Peyer's patch (tissue), 4 donors: Measurements from ENCODE around the gene PGAP3. TPM values are rescaled to one million over a fixed set of nuclear protein-coding genes. Genes with fewer than 3 reads are reported as not detected.

Experiments used
- DNase-seq, 3 donors: peaks; one replicate each; pipeline ENCODE4 v3.0.0-alpha.2; 2017 to 2019
- H3K27ac ChIP-seq, 4 donors: fragments of 200-600 bp; sonication (generic); one replicate each; pipeline ENCODE4 v1.5.1; 2016 to 2019
- H3K27me3 ChIP-seq, 2 donors: fragments of 200-600 bp; sonication (generic); one replicate each; pipeline ENCODE4 v1.5.1; 2019
- H3K36me3 ChIP-seq, 3 donors: fragments of 200-600 bp; sonication (generic); one replicate each; pipeline ENCODE4 v1.5.1; 2016 to 2019
- H3K4me1 ChIP-seq, 4 donors: fragments of 200-600 bp; sonication (generic); one replicate each; pipeline ENCODE4 v1.5.1; 2016 to 2019
- H3K4me3 ChIP-seq, 4 donors: fragments of 200-600 bp; sonication (generic); 1 replicate in 3 of 4; 2 replicates in 1 of 4; pipeline ENCODE4 v1.5.1; 2016 to 2019; ENCODE audit warnings: mild to moderate bottlenecking in 1 of 4
- H3K9me3 ChIP-seq, 4 donors: fragments of 200-600 bp; sonication (generic); one replicate each; pipeline ENCODE4 v1.5.1; 2016 to 2019; ENCODE audit warnings: mild to moderate bottlenecking in 1 of 4
- POLR2A ChIP-seq, 2 donors: fragments of 450-650 bp; IDR thresholded peaks; one replicate each; pipeline ENCODE4 v1.5.1; 2017; ENCODE audit warnings: antibody characterized with exemption in 2 of 2, mild to moderate bottlenecking in 2 of 2, moderate library complexity in 2 of 2
- total RNA-seq, 4 donors: library from RNA; depleted of rRNA; stranded (reverse); fragments of >200 nt; gene quantifications; one replicate each; pipeline ENCODE4 v1.1.0, GENCODE V29; 2016
- TF ChIP-seq, protein P1 (sequence below), 6 experiments: fragments of 450-650 bp in 4 of 6; fragments of 200-600 bp in 2 of 6; sonication (generic) in 1 of 6; IDR thresholded peaks; one replicate each; pipeline ENCODE4 v1.5.1; 2017 to 2019; ENCODE audit warnings: antibody characterized with exemption in 6 of 6, mild to moderate bottlenecking in 3 of 6, moderate library complexity in 1 of 6

Gene PGAP3
- total RNA-seq, 4 donors from 2014 or later: 15.7 to 72.3 (median 65.1) TPM

GRCh38 chr17:39627047-39627711, 60.7 kb downstream of the PGAP3 start:
- no peak for DNase-seq
- Histone ChIP-seq H3K36me3 (no peaks in the 10 kb centered on the region), H3K27ac (peak overlapping the region; percentile 1 to 97 (median 85)), H3K4me1 (peaks cover 5 to 32% (median 8%) of the 10 kb centered on the region in 4 donors), H3K4me3 (peak overlapping the region; percentile 25 to 70 (median 44)), H3K27me3 (no peaks in the 10 kb centered on the region), H3K9me3 (no peaks in the 10 kb centered on the region)
- TF ChIP-seq, protein P1, sequence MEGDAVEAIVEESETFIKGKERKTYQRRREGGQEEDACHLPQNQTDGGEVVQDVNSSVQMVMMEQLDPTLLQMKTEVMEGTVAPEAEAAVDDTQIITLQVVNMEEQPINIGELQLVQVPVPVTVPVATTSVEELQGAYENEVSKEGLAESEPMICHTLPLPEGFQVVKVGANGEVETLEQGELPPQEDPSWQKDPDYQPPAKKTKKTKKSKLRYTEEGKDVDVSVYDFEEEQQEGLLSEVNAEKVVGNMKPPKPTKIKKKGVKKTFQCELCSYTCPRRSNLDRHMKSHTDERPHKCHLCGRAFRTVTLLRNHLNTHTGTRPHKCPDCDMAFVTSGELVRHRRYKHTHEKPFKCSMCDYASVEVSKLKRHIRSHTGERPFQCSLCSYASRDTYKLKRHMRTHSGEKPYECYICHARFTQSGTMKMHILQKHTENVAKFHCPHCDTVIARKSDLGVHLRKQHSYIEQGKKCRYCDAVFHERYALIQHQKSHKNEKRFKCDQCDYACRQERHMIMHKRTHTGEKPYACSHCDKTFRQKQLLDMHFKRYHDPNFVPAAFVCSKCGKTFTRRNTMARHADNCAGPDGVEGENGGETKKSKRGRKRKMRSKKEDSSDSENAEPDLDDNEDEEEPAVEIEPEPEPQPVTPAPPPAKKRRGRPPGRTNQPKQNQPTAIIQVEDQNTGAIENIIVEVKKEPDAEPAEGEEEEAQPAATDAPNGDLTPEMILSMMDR (IDR thresholded peaks at IDR 0.05): no peak
- TF ChIP-seq POLR2A (IDR thresholded peaks at IDR 0.05): peak; percentile 3

- H3K4me1 ChIP-seq: peaks cover 5 to 28% (median 10%) of the 10 kb centered on the region in 4 donors
- peak in 1 of 3 donors; percentile 63 for DNase-seq
- H3K4me3 ChIP-seq: peak within 1 kb of the TSS; percentile 25 to 70 (median 44)
- TF ChIP-seq POLR2A (IDR thresholded peaks at IDR 0.05): peak; percentile 24 to 56
- TF ChIP-seq, protein P1 (IDR thresholded peaks at IDR 0.05): no peak
- no peaks in the 10 kb centered on the region for H3K9me3 ChIP-seq
- no peaks in the 10 kb centered on the region for H3K36me3 ChIP-seq
- no peaks in the 10 kb centered on the region for H3K27me3 ChIP-seq
- peak within 1 kb of the TSS; percentile 1 to 97 (median 85) for H3K27ac ChIP-seq
Observed at GRCh38 chr17:39626171-39627046, 61.4 kb downstream of the PGAP3 start, which contains the start of gene PPP1R1B. PPP1R1B (plus strand) TSS chr17:39626952; CDS start chr17:39627393, 441 bp downstream.

GRCh38 chr17:39625198-39625785, 62.6 kb downstream of the PGAP3 start:
- no peaks in the 10 kb centered on the region for H3K36me3 ChIP-seq
- H3K27me3 ChIP-seq: no peaks in the 10 kb centered on the region
- H3K27ac ChIP-seq: peak overlapping the region in 1 of 4 donors; percentile 97
- H3K4me3 ChIP-seq: no peak overlapping the region
- H3K4me1 ChIP-seq: peaks cover 4 to 28% (median 10%) of the 10 kb centered on the region in 4 donors
- no peak for DNase-seq
- TF ChIP-seq, protein P1 (IDR thresholded peaks at IDR 0.05): no peak
- no peak for TF ChIP-seq POLR2A (IDR thresholded peaks at IDR 0.05)
- H3K9me3 ChIP-seq: no peaks in the 10 kb centered on the region

- TF ChIP-seq, protein P1 (IDR thresholded peaks at IDR 0.05): no peak
- TF ChIP-seq POLR2A (IDR thresholded peaks at IDR 0.05): no peak
- Histone ChIP-seq H3K27me3 (no peaks in the 10 kb centered on the region), H3K4me1 (peaks cover 3 to 28% (median 10%) of the 10 kb centered on the region in 4 donors), H3K9me3 (no peaks in the 10 kb centered on the region), H3K36me3 (no peaks in the 10 kb centered on the region), H3K4me3 (no peak overlapping the region), H3K27ac (no peak overlapping the region)
- no peak for DNase-seq
Observed at GRCh38 chr17:39624313-39624712, 63.5 kb downstream of the PGAP3 start.

GRCh38 chr17:39623356-39623950, 64.4 kb downstream of the PGAP3 start:
- DNase-seq: peak; percentile 85 to 96 (median 94)
- Histone ChIP-seq H3K9me3 (no peaks in the 10 kb centered on the region), H3K4me1 (peaks cover 3 to 31% (median 10%) of the 10 kb centered on the region in 4 donors), H3K4me3 (no peak overlapping the region), H3K27me3 (no peaks in the 10 kb centered on the region), H3K36me3 (no peaks in the 10 kb centered on the region), H3K27ac (peak overlapping the region in 1 of 4 donors; percentile 17)
- TF ChIP-seq, protein P1 (IDR thresholded peaks at IDR 0.05): peak; percentile 78 to 95 (median 90)
- TF ChIP-seq POLR2A (IDR thresholded peaks at IDR 0.05): no peak
